Ovary (tissue), 3 donors: ENCODE data around the gene TBC1D28.
"Not testable (repeated sequence)": the region's sequence is repeated elsewhere in the genome, so short reads cannot be mapped to it uniquely, and the experiment has no call there.

ENCODE experiments used
- CTCF ChIP-seq, 3 donors: fragments of 450-650 bp in 2 of 3; fragments of 200-600 bp in 1 of 3; IDR thresholded peaks; one replicate each; pipeline versions ENCODE4 v1.5.1 to v1.8.0; 2016 to 2022; ENCODE audit warnings: antibody characterized with exemption in 3 of 3, mild to moderate bottlenecking in 1 of 3
- POLR2A ChIP-seq: fragments of 450-650 bp; IDR thresholded peaks from one replicate; pipeline ENCODE4 v1.6.1; 2017; ENCODE audit warnings: antibody characterized with exemption, mild to moderate bottlenecking, moderate library complexity
- donor health status: DM: no; HTN: no; CAD: no.

GRCh38 chr17:18617613-18618012 is 26.6 kb downstream of the TBC1D28 start:
- TF ChIP-seq CTCF (IDR thresholded peaks at IDR 0.05); POLR2A: not testable (repeated sequence)
